Fibroblast of lung (primary cell): ENCODE results near the gene CTSW. TPM values are rescaled to one million over a fixed set of nuclear protein-coding genes. Genes with fewer than 3 reads are reported as not detected.

Experiments
- DNase-seq, 2 donors: peaks; one replicate each; pipeline versions ENCODE4 v3.0.0 to v3.0.0-alpha.2; 2010; ENCODE audit warnings: low read depth in 2 of 2
- H2AFZ ChIP-seq: 2 replicates; pipeline ENCODE4 v1.5.1; 2012; ENCODE audit warnings: low read length, control low read depth, inconsistent platforms
- H3K27ac ChIP-seq: 2 replicates; pipeline ENCODE4 v1.5.1; 2011; ENCODE audit warnings: low read length, control low read depth; ENCODE audit not compliant: insufficient read depth
- H3K27me3 ChIP-seq: 2 replicates; pipeline ENCODE4 v1.5.1; 2011; ENCODE audit warnings: mild to moderate bottlenecking, low read length; ENCODE audit not compliant: control insufficient read depth, insufficient read depth
- H3K36me3 ChIP-seq: 2 replicates; pipeline ENCODE4 v1.5.1; 2011; ENCODE audit warnings: low read length; ENCODE audit not compliant: control insufficient read depth, insufficient read depth
- H3K4me1 ChIP-seq: 2 replicates; pipeline ENCODE4 v1.5.1; 2011; ENCODE audit warnings: low read length; ENCODE audit not compliant: control insufficient read depth, insufficient read depth; ENCODE audit errors: extremely low read depth
- H3K4me2 ChIP-seq: 2 replicates; pipeline ENCODE4 v1.5.1; 2011; ENCODE audit warnings: low read length, control low read depth; ENCODE audit not compliant: insufficient read depth; ENCODE audit errors: extremely low read depth
- H3K4me3 ChIP-seq, 4 experiments: fragments of 200-600 bp in 1 of 4; sonication (generic) in 1 of 4; replicated peaks in 1 of 4; 2 replicates each; pipeline ENCODE4 v1.5.1; 2011 to 2016; ENCODE audit warnings: low read length in 4 of 4, low read depth in 3 of 4, mild to moderate bottlenecking in 3 of 4, control low read depth in 2 of 4, inconsistent platforms in 1 of 4, mixed read lengths in 1 of 4; ENCODE audit not compliant: insufficient read depth in 1 of 4; ENCODE audit errors: control extremely low read depth in 1 of 4
- H3K79me2 ChIP-seq: 2 replicates; pipeline ENCODE4 v1.5.1; 2012; ENCODE audit warnings: mild to moderate bottlenecking, low read length, inconsistent platforms; ENCODE audit not compliant: control insufficient read depth, insufficient read depth
- H3K9ac ChIP-seq: 2 replicates; pipeline ENCODE4 v1.5.1; 2011; ENCODE audit warnings: mild to moderate bottlenecking, low read length, control low read depth; ENCODE audit not compliant: insufficient read depth
- H3K9me3 ChIP-seq: 2 replicates; pipeline ENCODE4 v1.5.1; 2012; ENCODE audit warnings: low read depth, low read length; ENCODE audit not compliant: control insufficient read depth, insufficient read depth
- H4K20me1 ChIP-seq: 2 replicates; pipeline ENCODE4 v1.5.1; 2011; ENCODE audit warnings: low read length; ENCODE audit not compliant: control insufficient read depth, insufficient read depth; ENCODE audit errors: extremely low read depth
- CTCF ChIP-seq, 2 donors: IDR thresholded peaks in 1 of 2; conservative IDR thresholded peaks in 1 of 2; 1 replicate in 1 of 2; 2 replicates in 1 of 2; pipeline ENCODE4 v1.5.1; 2011 to 2012; ENCODE audit warnings: low read length in 2 of 2, control low read depth in 1 of 2, inconsistent platforms in 1 of 2, low read depth in 1 of 2, mild to moderate bottlenecking in 1 of 2
- EZH2 ChIP-seq: IDR thresholded peaks from 2 replicates; pipeline ENCODE4 v1.5.1; 2012; ENCODE audit warnings: low read length, control low read depth, mild to moderate bottlenecking; ENCODE audit errors: missing control alignments
- polyA plus RNA-seq, 2 donors: library from polyadenylated mRNA; depleted of rRNA in 1 of 2; stranded (reverse) in 1 of 2; unstranded in 1 of 2; fragments of >200 nt; gene quantifications; 2 replicates each; pipeline ENCODE4 v1.2.1, GENCODE V29; 2011 to 2012; ENCODE audit warnings: missing spikeins in 1 of 2
- total RNA-seq: library from RNA; depleted of rRNA; stranded (reverse); fragments of >200 nt; gene quantifications from 2 replicates; pipeline ENCODE4 v1.2.1, GENCODE V29; 2014

The CTSW gene
- total and polyA plus RNA-seq, 2 donors (not counting 1 experiment from before 2014, with no cell fraction given): not detected

GRCh38 chr11:65859812-65860277 lies 19.8 kb upstream of the CTSW start:
- H3K9me3 ChIP-seq: no peaks in the 10 kb centered on the region
- TF ChIP-seq EZH2: no peak
- TF ChIP-seq CTCF (conservative IDR thresholded peaks at IDR 0.05 in 1 of 2, IDR thresholded peaks at IDR 0.05 in 1 of 2; ENCODE audit: low read depth in 1 of 2, low read length in 2 of 2): no peak
- H3K4me1 ChIP-seq: peaks cover 28% of the 10 kb centered on the region
- H3K4me3 ChIP-seq: peak overlapping the region; percentile 90 to 99 (median 96)
- peak overlapping the region; percentile 98 for H3K27ac ChIP-seq
- peaks cover 44% of the 10 kb centered on the region for H3K36me3 ChIP-seq
- H3K9ac ChIP-seq: peak overlapping the region; percentile 94
- peaks cover 63% of the 10 kb centered on the region for H3K79me2 ChIP-seq
- peaks cover 6% of the 10 kb centered on the region for H4K20me1 ChIP-seq
- H3K4me2 ChIP-seq: peak overlapping the region; percentile 73
- H3K27me3 ChIP-seq: no peaks in the 10 kb centered on the region
- DNase-seq: no peak
- no peak overlapping the region for H2AFZ ChIP-seq

GRCh38 chr11:65860278-65861164 lies 19.1 kb upstream of the CTSW start, which contains the start of gene MUS81:
MUS81 (plus strand) TSS chr11:65860433; CDS start chr11:65860754, 321 bp downstream.
- peaks cover 44% of the 10 kb centered on the region for H3K36me3 ChIP-seq
- peak within 1 kb of the TSS; percentile 98 for H3K27ac ChIP-seq
- peak within 1 kb of the TSS; percentile 90 to 99 (median 96) for H3K4me3 ChIP-seq
- peak within 1 kb of the TSS; percentile 98 for H3K4me2 ChIP-seq
- peaks cover 6% of the 10 kb centered on the region for H4K20me1 ChIP-seq
- peak within 1 kb of the TSS; percentile 94 for H3K9ac ChIP-seq
- no peak within 1 kb of the TSS for H2AFZ ChIP-seq
- H3K79me2 ChIP-seq: peaks cover 57% of the 10 kb centered on the region
- no peaks in the 10 kb centered on the region for H3K9me3 ChIP-seq
- H3K4me1 ChIP-seq: peaks cover 25% of the 10 kb centered on the region
- peak; percentile 98 to 99 for DNase-seq
- peak; percentile 59 to 70 for TF ChIP-seq CTCF (conservative IDR thresholded peaks at IDR 0.05 in 1 of 2, IDR thresholded peaks at IDR 0.05 in 1 of 2; ENCODE audit: low read depth in 1 of 2, low read length in 2 of 2)
- no peak for TF ChIP-seq EZH2
- H3K27me3 ChIP-seq: no peaks in the 10 kb centered on the region

- H2AFZ ChIP-seq: no peak overlapping the region
- peak in 1 of 2 donors; percentile 12 for DNase-seq
- peak overlapping the region; percentile 94 for H3K9ac ChIP-seq
- no peaks in the 10 kb centered on the region for H3K9me3 ChIP-seq
- H3K27ac ChIP-seq: peak overlapping the region; percentile 98
- H3K4me2 ChIP-seq: peak overlapping the region; percentile 73
- peaks cover 51% of the 10 kb centered on the region for H3K79me2 ChIP-seq
- H3K36me3 ChIP-seq: peaks cover 39% of the 10 kb centered on the region
- H3K4me1 ChIP-seq: peaks cover 19% of the 10 kb centered on the region
- H3K27me3 ChIP-seq: no peaks in the 10 kb centered on the region
- H4K20me1 ChIP-seq: peaks cover 4% of the 10 kb centered on the region
- TF ChIP-seq CTCF (conservative IDR thresholded peaks at IDR 0.05 in 1 of 2, IDR thresholded peaks at IDR 0.05 in 1 of 2; ENCODE audit: low read depth in 1 of 2, low read length in 2 of 2): no peak
- no peak for TF ChIP-seq EZH2
- peak overlapping the region; percentile 90 to 99 (median 96) for H3K4me3 ChIP-seq
Measured at GRCh38 chr11:65861165-65861505, 18.5 kb upstream of the CTSW start.
